ENCODE data around the gene TOB1. TPM values are rescaled to one million over a fixed set of nuclear protein-coding genes. Genes with fewer than 3 reads are reported as not detected.
"Not testable (repeated sequence)": the region's sequence is repeated elsewhere in the genome, so short reads cannot be mapped to it uniquely, and the experiment has no call there.

TOB1 gene
- total and polyA plus RNA-seq, 4 donors, result 22.6 to 38.0 (median 36.8) TPM

- Histone ChIP-seq H3K36me3 (ENCODE audit: control insufficient read depth, insufficient read depth, low read length) (no peaks in the 10 kb centered on the region), H3K27me3 (ENCODE audit: control insufficient read depth, insufficient read depth, low read length) (no peaks in the 10 kb centered on the region), H3K4me3 (ENCODE audit: low read depth, low read length) (no peak overlapping the region), H3K9me3 (ENCODE audit: control insufficient read depth, insufficient read depth, low read length) (no peaks in the 10 kb centered on the region), H3K4me1 (ENCODE audit: control insufficient read depth, insufficient read depth, low read length) (peaks cover 2% of the 10 kb centered on the region), H3K27ac (ENCODE audit: low read depth, low read length) (no peak overlapping the region)
- no peak for DNase-seq (ENCODE audit: low read depth in 4 of 6, low spot score in 6 of 6)
- WGBS (ENCODE audit: insufficient coverage), result 91% methylated on average over 6 of the region's 8 CpGs
Measured at GRCh38 chr17:50884439-50885311, 18.5 kb upstream of the TOB1 start.

DNA sequence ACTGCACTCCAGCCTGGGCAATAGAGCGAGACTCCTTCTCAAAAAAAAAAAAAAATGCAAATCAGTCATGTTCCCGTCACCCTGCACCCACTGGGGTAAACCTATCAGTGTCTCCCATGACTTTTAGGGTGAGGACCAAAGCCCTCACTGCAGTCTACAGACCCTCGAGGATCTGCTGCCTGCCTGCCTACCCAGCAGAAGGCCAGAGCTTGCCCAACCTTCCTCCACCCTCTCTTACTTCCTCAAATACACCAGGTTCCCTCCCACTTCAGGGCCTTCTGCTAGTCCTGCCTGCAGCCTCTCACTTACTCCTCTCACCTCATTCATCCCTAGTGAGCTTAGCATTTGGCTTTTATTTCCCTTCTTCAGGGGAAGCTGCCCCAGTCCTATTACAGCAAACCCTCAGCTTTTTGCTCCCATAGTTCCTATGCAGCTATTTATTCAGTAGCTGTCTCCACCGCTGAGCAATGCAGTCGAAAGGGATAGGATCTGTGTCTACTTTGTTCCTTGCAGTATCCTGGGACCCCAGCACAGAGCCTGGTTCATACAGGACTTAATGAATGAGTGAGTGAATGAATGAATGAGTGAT is 17.8 kb upstream of the TOB1 start:
- H3K27ac ChIP-seq (ENCODE audit: low read depth, low read length), result no peak overlapping the region
- no peaks in the 10 kb centered on the region for H3K9me3 ChIP-seq (ENCODE audit: control insufficient read depth, insufficient read depth, low read length)
- H3K36me3 ChIP-seq (ENCODE audit: control insufficient read depth, insufficient read depth, low read length), result no peaks in the 10 kb centered on the region
- H3K4me1 ChIP-seq (ENCODE audit: control insufficient read depth, insufficient read depth, low read length), result peaks cover 2% of the 10 kb centered on the region
- 60% methylated on average over 5 of the region's 5 CpGs for WGBS (ENCODE audit: insufficient coverage)
- DNase-seq (ENCODE audit: low read depth in 4 of 6, low spot score in 6 of 6), result no peak
- no peak overlapping the region for H3K4me3 ChIP-seq (ENCODE audit: low read depth, low read length)
- no peaks in the 10 kb centered on the region for H3K27me3 ChIP-seq (ENCODE audit: control insufficient read depth, insufficient read depth, low read length)

GRCh38 chr17:50882851-50883250 is 16.7 kb upstream of the TOB1 start:
- no peak for DNase-seq (ENCODE audit: low read depth in 4 of 6, low spot score in 6 of 6)
- Histone ChIP-seq H3K27ac (ENCODE audit: low read depth, low read length) (no peak overlapping the region), H3K4me3 (ENCODE audit: low read depth, low read length) (no peak overlapping the region), H3K36me3 (ENCODE audit: control insufficient read depth, insufficient read depth, low read length) (no peaks in the 10 kb centered on the region), H3K4me1 (ENCODE audit: control insufficient read depth, insufficient read depth, low read length) (peaks cover 2% of the 10 kb centered on the region), H3K9me3 (ENCODE audit: control insufficient read depth, insufficient read depth, low read length) (no peaks in the 10 kb centered on the region), H3K27me3 (ENCODE audit: control insufficient read depth, insufficient read depth, low read length) (no peaks in the 10 kb centered on the region)
- WGBS (ENCODE audit: insufficient coverage), result 100% methylated on average over 6 of the region's 7 CpGs

DNA sequence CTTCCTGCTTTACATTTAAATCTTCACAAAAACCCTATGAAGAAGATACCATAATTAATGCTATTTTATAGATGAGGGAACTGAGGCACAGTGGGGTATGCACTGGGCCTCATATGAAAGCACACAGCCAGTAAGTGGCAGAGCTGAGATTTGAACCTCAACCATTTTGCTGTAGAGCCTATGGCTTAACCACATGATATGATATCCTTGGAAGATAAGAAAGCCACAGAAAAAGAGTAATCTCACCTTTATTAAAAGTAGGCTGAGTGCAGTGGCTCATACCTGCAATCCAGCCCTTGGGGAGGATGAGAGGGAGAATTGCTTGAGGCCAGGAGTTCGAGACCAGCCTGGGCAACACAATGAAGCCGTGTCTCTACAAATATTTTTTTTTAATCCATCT is 15.0 kb upstream of the TOB1 start:
- H3K27me3 ChIP-seq (ENCODE audit: control insufficient read depth, insufficient read depth, low read length), result no peaks in the 10 kb centered on the region
- H3K9me3 ChIP-seq (ENCODE audit: control insufficient read depth, insufficient read depth, low read length), result no peaks in the 10 kb centered on the region
- no peak overlapping the region for H3K27ac ChIP-seq (ENCODE audit: low read depth, low read length)
- no peaks in the 10 kb centered on the region for H3K4me1 ChIP-seq (ENCODE audit: control insufficient read depth, insufficient read depth, low read length)
- H3K4me3 ChIP-seq (ENCODE audit: low read depth, low read length), result no peak overlapping the region
- H3K36me3 ChIP-seq (ENCODE audit: control insufficient read depth, insufficient read depth, low read length), result no peaks in the 10 kb centered on the region
- DNase-seq (ENCODE audit: low read depth in 4 of 6, low spot score in 6 of 6), result no peak
- WGBS (ENCODE audit: insufficient coverage), result no CpG with 5 or more reads among the region's 2 CpGs

GRCh38 chr17:50879086-50879485 is 12.9 kb upstream of the TOB1 start:
- DNase-seq (ENCODE audit: low read depth in 4 of 6, low spot score in 6 of 6), result no peak
- Histone ChIP-seq H3K27ac (ENCODE audit: low read depth, low read length) (no peak overlapping the region), H3K27me3 (ENCODE audit: control insufficient read depth, insufficient read depth, low read length) (no peaks in the 10 kb centered on the region), H3K36me3 (ENCODE audit: control insufficient read depth, insufficient read depth, low read length) (no peaks in the 10 kb centered on the region), H3K9me3 (ENCODE audit: control insufficient read depth, insufficient read depth, low read length) (no peaks in the 10 kb centered on the region), H3K4me1 (ENCODE audit: control insufficient read depth, insufficient read depth, low read length) (no peaks in the 10 kb centered on the region), H3K4me3 (ENCODE audit: low read depth, low read length) (no peak overlapping the region)
- 93% methylated on average over 3 of the region's 5 CpGs for WGBS (ENCODE audit: insufficient coverage)

DNA sequence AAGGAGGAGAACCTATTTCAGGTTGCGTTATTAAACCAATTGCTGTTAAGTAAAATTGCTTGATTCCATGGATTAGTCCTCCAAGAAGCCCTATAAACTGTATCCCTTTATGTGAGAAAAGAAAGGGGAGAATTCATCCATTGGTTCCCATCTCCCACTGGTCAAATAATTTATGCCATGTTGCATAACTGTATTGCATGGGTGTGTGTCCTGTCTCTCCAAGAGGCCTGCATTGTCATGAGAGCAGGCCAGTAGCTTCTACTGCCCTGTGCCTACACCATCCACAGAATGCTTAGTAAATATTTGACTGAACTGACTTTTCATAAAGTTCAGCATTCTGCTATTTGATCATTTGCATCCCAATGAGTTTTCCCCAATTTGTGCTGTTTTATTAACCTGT is 11.7 kb upstream of the TOB1 start:
- no CpG with 5 or more reads among the region's 1 CpG for WGBS (ENCODE audit: insufficient coverage)
- H3K36me3 ChIP-seq (ENCODE audit: control insufficient read depth, insufficient read depth, low read length), result no peaks in the 10 kb centered on the region
- H3K4me1 ChIP-seq (ENCODE audit: control insufficient read depth, insufficient read depth, low read length), result no peaks in the 10 kb centered on the region
- no peak overlapping the region for H3K27ac ChIP-seq (ENCODE audit: low read depth, low read length)
- no peaks in the 10 kb centered on the region for H3K27me3 ChIP-seq (ENCODE audit: control insufficient read depth, insufficient read depth, low read length)
- H3K9me3 ChIP-seq (ENCODE audit: control insufficient read depth, insufficient read depth, low read length), result no peaks in the 10 kb centered on the region
- H3K4me3 ChIP-seq (ENCODE audit: low read depth, low read length), result no peak overlapping the region
- no peak for DNase-seq (ENCODE audit: low read depth in 4 of 6, low spot score in 6 of 6)

- not testable (repeated sequence) for H3K27me3 ChIP-seq (ENCODE audit: control insufficient read depth, insufficient read depth, low read length); H3K9me3 ChIP-seq (ENCODE audit: control insufficient read depth, insufficient read depth, low read length); DNase-seq (ENCODE audit: low read depth in 4 of 6, low spot score in 6 of 6); H3K27ac ChIP-seq (ENCODE audit: low read depth, low read length); H3K36me3 ChIP-seq (ENCODE audit: control insufficient read depth, insufficient read depth, low read length); H3K4me3 ChIP-seq (ENCODE audit: low read depth, low read length); H3K4me1 ChIP-seq (ENCODE audit: control insufficient read depth, insufficient read depth, low read length)
- WGBS (ENCODE audit: insufficient coverage), result no CpG with 5 or more reads among the region's 9 CpGs
Measured at GRCh38 chr17:50877042-50877441, 10.9 kb upstream of the TOB1 start.

DNA sequence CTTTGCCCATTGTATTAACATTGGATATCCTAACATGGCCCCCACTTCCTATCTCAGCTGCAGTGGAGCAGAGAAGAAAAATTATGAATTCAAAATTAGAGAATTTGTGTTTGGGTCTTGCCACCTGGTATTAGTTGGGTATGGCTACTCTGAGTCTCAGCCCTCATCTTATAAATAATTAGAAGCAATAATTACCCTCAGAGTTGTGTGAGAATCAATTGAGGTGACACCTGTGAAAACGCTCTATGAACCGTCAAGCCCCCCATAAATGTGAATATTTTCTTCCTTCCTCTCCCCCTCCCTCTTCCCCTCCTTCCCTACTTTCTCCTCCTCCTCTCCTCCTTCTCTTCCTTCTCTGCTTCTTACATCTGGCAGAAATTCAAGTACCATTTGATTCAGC is 8.9 kb upstream of the TOB1 start:
- no peaks in the 10 kb centered on the region for H3K4me1 ChIP-seq (ENCODE audit: control insufficient read depth, insufficient read depth, low read length)
- no peaks in the 10 kb centered on the region for H3K36me3 ChIP-seq (ENCODE audit: control insufficient read depth, insufficient read depth, low read length)
- no peak overlapping the region for H3K27ac ChIP-seq (ENCODE audit: low read depth, low read length)
- H3K4me3 ChIP-seq (ENCODE audit: low read depth, low read length), result no peak overlapping the region
- no peaks in the 10 kb centered on the region for H3K9me3 ChIP-seq (ENCODE audit: control insufficient read depth, insufficient read depth, low read length)
- 57% methylated on average over 2 of the region's 2 CpGs for WGBS (ENCODE audit: insufficient coverage)
- DNase-seq (ENCODE audit: low read depth in 4 of 6, low spot score in 6 of 6), result no peak
- H3K27me3 ChIP-seq (ENCODE audit: control insufficient read depth, insufficient read depth, low read length), result no peaks in the 10 kb centered on the region

- no peak for DNase-seq (ENCODE audit: low read depth in 4 of 6, low spot score in 6 of 6)
- WGBS (ENCODE audit: insufficient coverage), result 83% methylated on average over 1 of the region's 4 CpGs
Measured at GRCh38 chr17:50872710-50873424, 6.7 kb upstream of the TOB1 start.

More at GRCh38 chr17:50872710-50873424, 6.7 kb upstream of the TOB1 start:
- Histone ChIP-seq H3K4me1 (ENCODE audit: control insufficient read depth, insufficient read depth, low read length) (no peaks in the 10 kb centered on the region), H3K36me3 (ENCODE audit: control insufficient read depth, insufficient read depth, low read length) (no peaks in the 10 kb centered on the region), H3K27ac (ENCODE audit: low read depth, low read length) (no peak overlapping the region), H3K9me3 (ENCODE audit: control insufficient read depth, insufficient read depth, low read length) (no peaks in the 10 kb centered on the region), H3K4me3 (ENCODE audit: low read depth, low read length) (no peak overlapping the region), H3K27me3 (ENCODE audit: control insufficient read depth, insufficient read depth, low read length) (no peaks in the 10 kb centered on the region)

All from spinal cord (tissue), 10 donors.